Stimulated activated memory B cell treated with anti-CD40 and anti-IgM and Interleukin-4, amounts not matched to agents 10 μg/mL and 1 μg/mL and 100 μg/mL, for 72 hours (primary cell): ENCODE results near the gene PRSS21.

Source experiments
- ATAC-seq: fragments of 150-1000 bp; cut with Tn5 transposase; 2 replicates; pipeline ENCODE4 v1.10.0; 2021
- H3K27ac Mint-ChIP-seq: one replicate; pipeline ENCODE4 v1.8.0; 2022; ENCODE audit warnings: mild to moderate bottlenecking, mixed read lengths
- H3K27me3 Mint-ChIP-seq: one replicate; pipeline ENCODE4 v1.8.0; 2022; ENCODE audit warnings: mixed read lengths
- H3K36me3 Mint-ChIP-seq: one replicate; pipeline ENCODE4 v1.8.0; 2022; ENCODE audit warnings: mixed read lengths
- H3K4me1 Mint-ChIP-seq: one replicate; pipeline ENCODE4 v1.8.0; 2022; ENCODE audit warnings: mixed read lengths
- H3K4me3 Mint-ChIP-seq: one replicate; pipeline ENCODE4 v1.8.0; 2022; ENCODE audit warnings: mild to moderate bottlenecking, moderate library complexity, mixed read lengths
- H3K9me3 Mint-ChIP-seq: one replicate; pipeline ENCODE4 v1.8.0; 2022; ENCODE audit warnings: mixed read lengths

The PRSS21 gene

DNA sequence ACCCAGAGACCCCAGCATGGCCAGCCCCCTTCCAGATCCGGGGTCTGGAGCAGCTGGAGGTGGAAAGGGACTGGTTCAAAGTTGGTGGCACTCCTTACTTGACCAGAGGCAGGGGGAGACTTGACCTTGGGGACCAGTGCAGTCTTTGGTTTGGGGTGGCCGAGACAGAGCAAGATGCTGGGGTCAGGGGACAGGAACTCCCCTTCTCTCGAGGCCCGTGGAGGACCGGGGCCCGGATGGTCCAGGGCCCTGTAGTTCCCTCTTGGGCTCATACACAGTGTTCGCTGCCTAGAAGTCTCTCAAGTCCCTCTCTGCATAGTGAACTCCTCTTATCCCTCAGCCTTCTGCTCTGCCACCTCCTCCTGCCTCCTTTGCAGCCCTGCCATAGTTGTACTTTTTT, 29.1 kb upstream of the PRSS21 start:
- Mint-ChIP-seq H3K27me3 (peaks cover 50% of the 10 kb centered on the region), H3K9me3 (no peaks in the 10 kb centered on the region), H3K4me3 (no peak overlapping the region), H3K27ac (no peak overlapping the region), H3K4me1 (peaks cover 10% of the 10 kb centered on the region), H3K36me3 (no peaks in the 10 kb centered on the region)
- no peak for ATAC-seq

DNA sequence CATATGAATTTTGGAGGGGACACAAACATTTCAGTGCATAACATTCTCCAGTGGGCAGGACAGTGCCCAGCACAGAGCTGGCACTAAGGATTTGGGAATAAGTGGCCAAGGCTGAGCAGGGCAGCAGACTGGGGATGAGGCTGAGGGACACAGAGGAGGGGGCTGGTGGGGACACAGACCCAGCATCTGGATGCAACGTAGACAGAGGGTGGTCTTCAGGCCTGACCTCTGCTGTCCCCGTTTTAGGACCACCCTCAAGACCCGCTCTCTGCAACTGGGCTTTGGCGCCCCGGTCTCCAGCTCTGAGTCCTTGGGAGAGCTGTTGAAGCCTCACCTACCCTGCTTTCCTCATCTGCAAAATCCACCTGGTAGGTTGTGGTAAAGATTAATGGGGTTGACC, 26.4 kb upstream of the PRSS21 start:
- peaks cover 4% of the 10 kb centered on the region for H3K4me1 Mint-ChIP-seq

DNA sequence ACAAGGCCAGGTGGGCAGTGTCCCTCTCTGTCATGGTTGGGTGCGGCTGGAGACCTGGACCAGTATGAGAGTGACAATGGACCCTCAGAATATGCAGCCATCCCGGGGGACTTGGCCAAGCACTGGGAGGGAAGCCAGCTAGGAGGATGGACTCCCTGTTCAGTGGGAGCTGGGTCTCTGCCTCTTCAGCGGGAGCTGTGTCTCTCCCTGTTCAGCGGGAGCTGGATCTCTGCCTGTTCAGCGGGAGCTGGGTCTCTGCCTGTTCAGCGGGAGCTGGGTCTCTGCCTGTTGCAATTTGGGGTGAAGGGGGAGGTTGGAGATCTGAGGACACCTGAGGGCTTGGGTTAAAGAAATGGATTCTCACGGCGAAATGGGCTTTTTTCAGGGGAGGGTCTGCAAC, 25.9 kb upstream of the PRSS21 start:
- Mint-ChIP-seq H3K27ac (no peak overlapping the region), H3K4me1 (peaks cover 3% of the 10 kb centered on the region), H3K9me3 (no peaks in the 10 kb centered on the region), H3K4me3 (no peak overlapping the region), H3K36me3 (no peaks in the 10 kb centered on the region), H3K27me3 (peaks cover 61% of the 10 kb centered on the region)
- no peak for ATAC-seq

More for the DNA sequence above, 26.4 kb upstream of the PRSS21 start:
- ATAC-seq: no peak
- H3K36me3 Mint-ChIP-seq: no peaks in the 10 kb centered on the region
- no peak overlapping the region for H3K27ac Mint-ChIP-seq
- H3K9me3 Mint-ChIP-seq: no peaks in the 10 kb centered on the region
- peaks cover 67% of the 10 kb centered on the region for H3K27me3 Mint-ChIP-seq
- no peak overlapping the region for H3K4me3 Mint-ChIP-seq

DNA sequence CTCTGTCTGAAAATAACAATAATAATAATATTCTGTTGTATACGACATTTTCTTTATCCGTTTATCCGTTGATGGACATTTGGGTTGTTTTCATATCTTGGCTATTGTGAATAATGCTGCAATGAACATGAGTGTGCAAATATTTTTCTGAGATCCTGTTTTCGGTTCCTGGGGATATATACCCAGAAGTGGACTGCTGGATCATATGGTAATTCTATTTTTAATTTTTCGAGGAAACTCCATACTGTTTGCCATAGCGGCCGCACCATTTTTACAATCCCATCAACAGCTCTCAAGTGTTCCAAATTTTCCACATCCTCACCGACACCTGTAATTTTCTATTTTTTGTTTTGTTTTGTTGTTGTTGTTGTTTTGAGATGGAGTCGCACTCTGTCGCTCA, 24.1 kb upstream of the PRSS21 start:
- no peaks in the 10 kb centered on the region for H3K4me1 Mint-ChIP-seq

DNA sequence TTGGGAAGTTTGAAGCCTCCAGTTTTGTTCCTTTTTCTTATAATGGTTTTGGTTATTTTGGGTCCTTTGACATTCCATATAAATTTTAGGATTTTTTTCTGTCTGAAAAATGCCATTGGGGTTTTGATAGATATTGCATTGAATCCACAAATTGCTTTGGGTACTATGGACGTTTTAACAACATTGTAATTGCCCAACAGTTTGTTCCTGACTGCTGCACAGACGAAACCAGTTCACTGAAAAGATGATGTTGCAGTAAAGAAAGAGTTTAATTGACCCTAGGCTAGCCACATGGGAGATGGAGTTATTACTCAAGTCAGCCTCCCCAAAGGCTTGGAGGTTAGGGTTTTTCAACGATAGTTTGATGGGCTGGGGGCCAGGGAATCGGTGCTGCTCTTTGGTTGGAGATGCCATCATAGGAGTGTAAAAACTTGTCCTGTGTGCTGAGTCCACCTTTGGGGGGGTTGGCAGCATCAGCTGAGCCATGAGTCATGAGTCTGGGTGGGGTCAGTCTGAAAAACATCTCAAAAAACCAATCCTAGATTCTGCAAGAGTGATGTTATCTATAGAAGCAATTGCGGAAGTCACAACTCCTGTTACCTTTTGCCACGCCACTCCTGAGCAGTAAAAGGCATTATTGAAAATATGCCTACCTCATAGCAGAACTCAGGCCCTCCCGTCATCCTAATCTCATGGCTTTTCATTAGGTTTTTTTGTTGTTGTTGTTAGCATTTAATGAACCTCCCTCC, 21.5 kb upstream of the PRSS21 start:
- Mint-ChIP-seq H3K27ac (no peak overlapping the region), H3K4me1 (no peaks in the 10 kb centered on the region), H3K4me3 (no peak overlapping the region), H3K36me3 (no peaks in the 10 kb centered on the region), H3K9me3 (no peaks in the 10 kb centered on the region), H3K27me3 (peaks cover 47% of the 10 kb centered on the region)
- ATAC-seq: no peak

More for the DNA sequence above, 24.1 kb upstream of the PRSS21 start:
- Mint-ChIP-seq H3K9me3 (no peaks in the 10 kb centered on the region), H3K36me3 (no peaks in the 10 kb centered on the region), H3K27me3 (peaks cover 59% of the 10 kb centered on the region), H3K4me3 (no peak overlapping the region), H3K27ac (no peak overlapping the region)
- no peak for ATAC-seq

DNA sequence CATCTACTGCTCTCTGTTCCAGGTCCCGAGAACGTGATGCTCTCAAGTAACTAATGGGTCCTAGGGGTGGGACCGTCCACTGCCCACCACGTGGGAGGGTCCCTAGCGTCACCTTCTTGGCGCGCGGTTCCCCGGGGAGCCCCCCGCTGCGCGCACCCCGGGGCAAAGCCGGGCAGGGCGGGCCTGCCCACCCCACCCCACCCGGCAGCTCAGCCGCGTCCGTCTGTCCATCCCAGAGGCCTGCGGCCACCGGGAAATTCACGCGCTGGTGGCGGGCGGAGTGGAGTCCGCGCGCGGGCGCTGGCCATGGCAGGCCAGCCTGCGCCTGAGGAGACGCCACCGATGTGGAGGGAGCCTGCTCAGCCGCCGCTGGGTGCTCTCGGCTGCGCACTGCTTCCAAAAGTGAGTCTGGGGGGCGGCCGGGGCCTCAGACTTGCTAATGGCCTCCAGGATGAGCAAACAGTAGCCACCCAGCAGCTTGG, 18.3 kb upstream of the PRSS21 start:
- H3K27ac Mint-ChIP-seq: no peak overlapping the region
- H3K4me3 Mint-ChIP-seq: no peak overlapping the region
- ATAC-seq: peak; percentile 64
- H3K9me3 Mint-ChIP-seq: peaks cover 2% of the 10 kb centered on the region
- no peaks in the 10 kb centered on the region for H3K4me1 Mint-ChIP-seq
- H3K36me3 Mint-ChIP-seq: no peaks in the 10 kb centered on the region
- peaks cover 21% of the 10 kb centered on the region for H3K27me3 Mint-ChIP-seq

DNA sequence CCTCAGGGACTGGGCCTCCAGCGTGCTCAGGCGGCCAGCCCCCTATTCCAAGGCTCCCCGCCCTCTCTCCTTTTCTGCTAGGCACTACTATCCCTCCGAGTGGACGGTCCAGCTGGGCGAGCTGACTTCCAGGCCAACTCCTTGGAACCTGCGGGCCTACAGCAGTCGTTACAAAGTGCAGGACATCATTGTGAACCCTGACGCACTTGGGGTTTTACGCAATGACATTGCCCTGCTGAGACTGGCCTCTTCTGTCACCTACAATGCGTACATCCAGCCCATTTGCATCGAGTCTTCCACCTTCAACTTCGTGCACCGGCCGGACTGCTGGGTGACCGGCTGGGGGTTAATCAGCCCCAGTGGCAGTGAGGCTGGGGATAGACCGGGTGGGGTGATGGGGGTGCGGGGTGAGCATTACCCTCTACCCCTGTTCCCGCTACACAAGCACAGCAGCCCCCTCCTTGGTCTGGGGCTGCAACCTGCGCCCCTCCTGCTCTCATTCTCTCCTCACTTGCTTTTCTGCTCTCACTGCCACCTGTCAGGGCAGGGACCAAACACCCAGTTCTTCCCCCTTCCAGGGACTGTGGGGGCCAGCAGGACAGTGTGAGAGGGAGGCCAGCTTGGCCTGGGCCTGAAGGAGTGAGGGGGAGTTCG, 17.7 kb upstream of the PRSS21 start:
- no peak for ATAC-seq
- Mint-ChIP-seq H3K4me3 (no peak overlapping the region), H3K36me3 (no peaks in the 10 kb centered on the region), H3K27me3 (peaks cover 21% of the 10 kb centered on the region), H3K9me3 (peaks cover 4% of the 10 kb centered on the region), H3K27ac (no peak overlapping the region), H3K4me1 (no peaks in the 10 kb centered on the region)

DNA sequence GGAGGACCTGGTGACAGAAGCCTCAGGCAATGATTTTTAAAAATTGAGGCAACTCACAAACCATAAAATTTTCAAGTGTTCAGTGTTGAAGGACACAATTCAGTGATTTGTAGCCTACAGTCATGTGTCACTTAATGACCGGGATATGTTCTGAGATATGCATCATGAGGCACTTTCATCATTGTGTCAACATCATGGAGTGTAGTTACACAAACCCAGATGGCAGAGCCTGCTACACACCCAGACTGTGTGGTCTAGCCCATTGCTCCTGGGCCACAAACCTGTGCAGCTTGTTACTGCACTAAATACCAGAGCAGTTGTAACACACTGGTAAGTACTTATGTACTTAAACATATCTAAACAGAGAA, 17.2 kb upstream of the PRSS21 start:
- Mint-ChIP-seq H3K4me3 (no peak overlapping the region), H3K9me3 (peaks cover 4% of the 10 kb centered on the region), H3K4me1 (no peaks in the 10 kb centered on the region), H3K27ac (no peak overlapping the region), H3K27me3 (peaks cover 21% of the 10 kb centered on the region), H3K36me3 (no peaks in the 10 kb centered on the region)
- no peak for ATAC-seq

DNA sequence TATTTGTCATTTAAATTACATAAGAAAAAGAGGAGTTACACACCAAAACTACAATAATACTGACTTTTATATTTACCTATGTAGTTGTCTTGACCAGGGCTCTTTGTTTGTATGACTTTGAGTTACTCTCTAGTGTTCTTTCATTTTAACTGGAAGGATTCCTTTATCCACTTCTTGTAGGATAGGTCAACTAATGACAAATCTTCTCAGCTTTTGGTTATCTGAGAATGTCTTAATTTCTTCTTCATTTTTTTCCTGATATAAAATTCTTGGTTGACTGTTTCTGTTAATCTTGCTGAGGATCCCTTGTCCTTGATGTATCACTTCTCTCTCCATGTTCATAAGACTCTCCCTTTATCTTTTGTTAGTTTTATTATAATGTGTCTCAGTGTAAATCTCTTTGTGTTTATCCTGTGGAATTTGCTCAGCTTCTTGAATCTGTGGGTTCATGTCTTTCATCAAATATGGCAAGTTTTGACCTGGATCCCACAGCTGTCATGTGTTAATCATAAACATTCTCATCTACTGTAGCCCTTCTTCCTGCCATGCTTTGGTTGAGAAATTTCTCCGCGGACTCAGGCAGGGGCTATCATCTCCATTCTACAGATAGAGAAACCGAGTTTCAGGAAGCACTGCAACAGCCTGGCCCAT, 13.4 kb upstream of the PRSS21 start:
- Mint-ChIP-seq H3K9me3 (peaks cover 4% of the 10 kb centered on the region), H3K4me3 (no peak overlapping the region), H3K4me1 (no peaks in the 10 kb centered on the region), H3K27me3 (peaks cover 49% of the 10 kb centered on the region), H3K27ac (no peak overlapping the region), H3K36me3 (peaks cover under 1% of the 10 kb centered on the region)
- ATAC-seq: no peak

DNA sequence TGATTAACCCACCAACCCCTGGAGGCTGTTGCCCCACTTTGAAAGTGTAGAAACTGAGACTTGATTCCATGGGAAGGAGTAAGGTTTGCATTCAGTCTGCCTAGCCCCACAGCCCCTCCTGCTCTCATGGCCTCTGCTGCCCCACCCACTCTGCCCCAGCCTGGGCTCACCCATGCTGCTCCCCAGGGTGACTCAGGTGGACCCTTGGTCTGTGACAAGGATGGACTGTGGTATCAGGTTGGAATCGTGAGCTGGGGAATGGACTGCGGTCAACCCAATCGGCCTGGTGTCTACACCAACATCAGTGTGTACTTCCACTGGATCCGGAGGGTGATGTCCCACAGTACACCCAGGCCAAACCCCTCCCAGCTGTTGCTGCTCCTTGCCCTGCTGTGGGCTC, 12.3 kb upstream of the PRSS21 start:
- no peaks in the 10 kb centered on the region for H3K4me1 Mint-ChIP-seq
- H3K36me3 Mint-ChIP-seq: peaks cover 6% of the 10 kb centered on the region
- no peak for ATAC-seq
- peaks cover 59% of the 10 kb centered on the region for H3K27me3 Mint-ChIP-seq
- no peak overlapping the region for H3K4me3 Mint-ChIP-seq
- H3K27ac Mint-ChIP-seq: no peak overlapping the region
- H3K9me3 Mint-ChIP-seq: peaks cover 10% of the 10 kb centered on the region

DNA sequence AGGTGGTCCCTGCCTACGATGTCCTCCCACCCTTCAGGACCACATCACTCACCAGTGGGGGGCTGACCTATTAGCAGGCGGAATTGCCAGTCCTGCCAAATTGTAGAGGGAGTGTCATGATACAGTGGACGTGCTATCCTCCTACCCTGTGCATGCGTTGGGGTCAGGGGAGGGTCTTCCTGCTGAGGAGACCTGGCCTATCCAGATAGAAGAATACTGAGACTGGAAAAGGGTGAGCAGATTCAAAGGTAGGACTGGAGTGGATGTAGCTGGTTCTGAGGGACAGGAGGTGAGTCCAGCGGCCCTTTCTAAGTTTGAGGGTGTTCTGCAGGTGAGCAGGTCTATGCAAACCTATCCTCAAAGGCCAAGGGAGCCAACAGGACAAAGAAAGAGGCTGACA, 10.8 kb upstream of the PRSS21 start:
- peaks cover 6% of the 10 kb centered on the region for H3K36me3 Mint-ChIP-seq
- ATAC-seq: no peak

DNA sequence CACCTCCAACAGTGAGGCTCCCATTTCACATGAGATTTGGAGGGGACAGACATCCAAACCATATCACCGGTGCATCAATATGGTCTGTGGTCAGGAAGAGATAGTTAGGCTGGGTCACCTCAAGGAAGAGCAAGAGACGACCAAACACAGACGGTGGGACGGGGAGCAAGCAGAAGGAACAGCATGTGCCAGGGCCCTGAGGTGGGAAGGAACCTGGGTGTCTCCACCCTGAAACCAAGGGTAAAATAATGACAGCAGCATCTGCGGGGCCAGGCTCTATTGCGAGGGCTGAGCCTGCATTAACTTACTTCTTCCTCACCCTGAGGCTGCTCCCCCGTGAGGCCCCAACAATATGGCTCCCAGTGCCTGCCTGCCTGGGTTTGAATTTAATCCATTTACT, 8.9 kb upstream of the PRSS21 start:
- Mint-ChIP-seq H3K4me3 (no peak overlapping the region), H3K27ac (no peak overlapping the region), H3K27me3 (peaks cover 89% of the 10 kb centered on the region), H3K4me1 (no peaks in the 10 kb centered on the region), H3K36me3 (peaks cover 6% of the 10 kb centered on the region), H3K9me3 (peaks cover 10% of the 10 kb centered on the region)
- no peak for ATAC-seq

More for the DNA sequence above, 10.8 kb upstream of the PRSS21 start:
- H3K4me1 Mint-ChIP-seq: no peaks in the 10 kb centered on the region
- H3K9me3 Mint-ChIP-seq: peaks cover 10% of the 10 kb centered on the region
- no peak overlapping the region for H3K4me3 Mint-ChIP-seq
- H3K27ac Mint-ChIP-seq: no peak overlapping the region
- peaks cover 74% of the 10 kb centered on the region for H3K27me3 Mint-ChIP-seq

DNA sequence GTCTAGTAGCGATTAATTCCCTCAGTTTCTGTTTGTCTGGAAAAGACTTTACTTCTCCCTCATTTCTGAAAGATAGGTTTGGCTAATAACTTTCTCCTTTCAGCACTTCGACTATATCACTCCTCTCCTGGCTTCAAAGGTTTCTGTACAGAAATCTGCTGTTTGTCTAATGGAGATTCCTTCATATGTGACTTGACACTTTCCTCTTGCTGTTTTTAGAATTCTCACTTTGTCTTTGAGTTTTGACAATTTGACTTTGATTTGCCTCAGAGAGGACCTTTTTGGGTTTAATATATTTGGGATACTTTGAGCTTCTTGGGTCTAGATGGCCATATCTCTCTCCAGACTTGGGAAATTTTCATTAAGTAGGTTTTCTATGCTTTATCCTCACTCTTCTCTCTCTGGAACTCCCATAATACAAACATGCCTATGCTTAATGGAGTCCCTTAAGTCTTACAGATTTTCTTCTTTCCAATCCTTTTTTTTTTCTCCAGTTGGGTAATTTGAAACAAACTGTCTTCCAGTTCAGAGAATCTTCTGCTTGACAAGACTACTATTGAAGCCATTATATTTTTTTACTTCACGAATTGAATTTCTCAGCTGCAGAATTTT, 7.8 kb upstream of the PRSS21 start:
- no peaks in the 10 kb centered on the region for H3K4me1 Mint-ChIP-seq
- H3K9me3 Mint-ChIP-seq: peaks cover 6% of the 10 kb centered on the region
- H3K27ac Mint-ChIP-seq: no peak overlapping the region
- H3K4me3 Mint-ChIP-seq: no peak overlapping the region
- peaks cover 6% of the 10 kb centered on the region for H3K36me3 Mint-ChIP-seq
- no peak for ATAC-seq
- peaks cover 83% of the 10 kb centered on the region for H3K27me3 Mint-ChIP-seq

DNA sequence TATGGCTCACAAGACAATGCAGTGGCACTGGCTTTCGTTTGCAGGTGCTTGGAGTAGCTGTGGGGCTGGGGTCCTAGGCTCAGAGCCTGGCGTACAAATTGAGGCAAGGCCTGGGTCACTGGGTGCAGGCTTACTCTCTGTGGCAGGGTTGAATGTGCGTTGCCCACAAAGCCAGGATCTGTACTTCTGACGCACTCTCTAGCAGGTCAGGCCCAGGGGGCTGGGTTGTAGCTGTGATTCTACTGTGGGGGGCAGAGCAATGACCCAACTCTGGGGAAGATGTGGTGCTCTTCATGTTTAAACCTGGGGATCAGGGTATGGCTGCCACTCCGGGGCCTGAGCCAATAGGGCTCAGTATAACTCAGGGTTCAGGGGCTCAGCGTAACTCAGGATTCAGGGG, 6.4 kb upstream of the PRSS21 start:
- peaks cover 6% of the 10 kb centered on the region for H3K36me3 Mint-ChIP-seq

DNA sequence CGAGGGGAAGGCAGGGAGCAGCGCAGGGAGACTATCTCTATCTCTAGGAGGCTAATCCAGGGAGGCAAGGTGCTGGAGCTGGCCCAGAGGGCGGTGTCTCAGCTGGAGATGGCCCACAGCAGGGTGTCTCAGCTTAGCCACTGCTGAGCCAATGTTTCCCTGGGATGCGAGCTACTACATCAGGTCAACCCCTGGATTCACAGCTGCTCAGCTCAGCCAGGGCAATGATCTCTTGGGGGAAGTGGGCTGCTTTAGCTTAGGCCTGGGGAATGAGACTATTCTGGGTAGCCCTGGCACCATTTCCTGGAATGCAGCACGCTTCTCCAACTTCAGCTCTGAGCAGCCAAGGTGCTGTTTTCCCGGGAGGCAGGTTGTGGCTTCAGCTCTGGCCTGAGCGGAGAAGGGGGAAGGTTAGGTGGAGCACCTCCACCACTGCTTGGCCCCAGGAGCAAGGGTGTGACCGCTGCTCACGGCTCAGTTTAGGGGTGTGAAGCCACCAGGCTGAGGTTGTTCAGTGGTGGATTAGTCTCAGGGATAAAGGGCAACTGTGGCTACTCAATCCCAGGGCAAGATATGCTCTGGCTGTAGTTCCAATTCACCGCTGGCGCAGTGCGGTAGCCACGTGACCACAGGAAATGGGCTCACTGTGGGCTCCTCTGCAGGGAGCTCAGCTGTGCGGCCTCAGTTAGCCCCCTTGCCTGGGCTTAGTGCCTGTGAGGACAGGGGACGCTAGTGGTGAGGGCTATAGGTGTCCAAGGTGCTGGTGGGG, 5.2 kb upstream of the PRSS21 start:
- peaks cover 6% of the 10 kb centered on the region for H3K36me3 Mint-ChIP-seq
- H3K9me3 Mint-ChIP-seq: peaks cover 6% of the 10 kb centered on the region
- H3K4me1 Mint-ChIP-seq: no peaks in the 10 kb centered on the region
- no peak overlapping the region for H3K27ac Mint-ChIP-seq
- H3K4me3 Mint-ChIP-seq: no peak overlapping the region
- H3K27me3 Mint-ChIP-seq: peaks cover 57% of the 10 kb centered on the region
- no peak for ATAC-seq

More for the DNA sequence above, 6.4 kb upstream of the PRSS21 start:
- no peak for ATAC-seq
- Mint-ChIP-seq H3K4me3 (no peak overlapping the region), H3K4me1 (no peaks in the 10 kb centered on the region), H3K27ac (no peak overlapping the region), H3K9me3 (peaks cover 6% of the 10 kb centered on the region), H3K27me3 (peaks cover 69% of the 10 kb centered on the region)
